OCI-LY3 (cell line): ENCODE measurements around the gene KDM6A.

Experiments
- EZH2phosphoT487 ChIP-seq: fragments of 200-600 bp; shearing (Covaris generic); IDR thresholded peaks from 2 replicates; pipeline ENCODE4 v1.6.1; 2018; ENCODE audit warnings: antibody characterized with exemption, mixed run types, low read depth
- TF ChIP-seq, protein P1 (sequence below): fragments of 200-600, 300-600 bp; sonication (generic); IDR thresholded peaks from 2 replicates; pipeline ENCODE4 v1.5.1; 2014; ENCODE audit warnings: antibody characterized with exemption, low read length, low read depth

DNA sequence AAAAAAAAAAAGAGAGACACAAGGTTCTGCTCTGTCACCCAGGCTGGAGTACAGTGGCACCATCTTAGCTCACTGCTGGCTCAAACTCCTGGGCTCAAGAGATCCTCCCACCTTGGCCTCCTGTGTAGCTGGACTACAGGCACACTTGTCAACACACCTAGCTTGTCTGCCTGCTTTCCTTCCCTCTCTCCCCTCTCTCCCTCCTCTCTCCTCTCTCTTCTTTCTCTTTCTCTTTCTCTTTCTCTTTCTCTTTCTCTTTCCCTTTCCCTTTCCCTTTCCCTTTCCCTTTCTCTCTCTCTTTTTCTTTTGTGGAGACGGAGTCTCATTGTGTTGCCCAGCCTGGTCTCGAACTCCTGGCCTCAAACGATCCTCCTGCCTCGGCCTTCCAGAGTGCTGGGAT, 195.6 kb downstream of the KDM6A start:
- TF ChIP-seq EZH2phosphoT487: no peak
- TF ChIP-seq, protein P1, sequence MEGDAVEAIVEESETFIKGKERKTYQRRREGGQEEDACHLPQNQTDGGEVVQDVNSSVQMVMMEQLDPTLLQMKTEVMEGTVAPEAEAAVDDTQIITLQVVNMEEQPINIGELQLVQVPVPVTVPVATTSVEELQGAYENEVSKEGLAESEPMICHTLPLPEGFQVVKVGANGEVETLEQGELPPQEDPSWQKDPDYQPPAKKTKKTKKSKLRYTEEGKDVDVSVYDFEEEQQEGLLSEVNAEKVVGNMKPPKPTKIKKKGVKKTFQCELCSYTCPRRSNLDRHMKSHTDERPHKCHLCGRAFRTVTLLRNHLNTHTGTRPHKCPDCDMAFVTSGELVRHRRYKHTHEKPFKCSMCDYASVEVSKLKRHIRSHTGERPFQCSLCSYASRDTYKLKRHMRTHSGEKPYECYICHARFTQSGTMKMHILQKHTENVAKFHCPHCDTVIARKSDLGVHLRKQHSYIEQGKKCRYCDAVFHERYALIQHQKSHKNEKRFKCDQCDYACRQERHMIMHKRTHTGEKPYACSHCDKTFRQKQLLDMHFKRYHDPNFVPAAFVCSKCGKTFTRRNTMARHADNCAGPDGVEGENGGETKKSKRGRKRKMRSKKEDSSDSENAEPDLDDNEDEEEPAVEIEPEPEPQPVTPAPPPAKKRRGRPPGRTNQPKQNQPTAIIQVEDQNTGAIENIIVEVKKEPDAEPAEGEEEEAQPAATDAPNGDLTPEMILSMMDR: no peak
